ENCODE results near the gene PQBP1.

DNA sequence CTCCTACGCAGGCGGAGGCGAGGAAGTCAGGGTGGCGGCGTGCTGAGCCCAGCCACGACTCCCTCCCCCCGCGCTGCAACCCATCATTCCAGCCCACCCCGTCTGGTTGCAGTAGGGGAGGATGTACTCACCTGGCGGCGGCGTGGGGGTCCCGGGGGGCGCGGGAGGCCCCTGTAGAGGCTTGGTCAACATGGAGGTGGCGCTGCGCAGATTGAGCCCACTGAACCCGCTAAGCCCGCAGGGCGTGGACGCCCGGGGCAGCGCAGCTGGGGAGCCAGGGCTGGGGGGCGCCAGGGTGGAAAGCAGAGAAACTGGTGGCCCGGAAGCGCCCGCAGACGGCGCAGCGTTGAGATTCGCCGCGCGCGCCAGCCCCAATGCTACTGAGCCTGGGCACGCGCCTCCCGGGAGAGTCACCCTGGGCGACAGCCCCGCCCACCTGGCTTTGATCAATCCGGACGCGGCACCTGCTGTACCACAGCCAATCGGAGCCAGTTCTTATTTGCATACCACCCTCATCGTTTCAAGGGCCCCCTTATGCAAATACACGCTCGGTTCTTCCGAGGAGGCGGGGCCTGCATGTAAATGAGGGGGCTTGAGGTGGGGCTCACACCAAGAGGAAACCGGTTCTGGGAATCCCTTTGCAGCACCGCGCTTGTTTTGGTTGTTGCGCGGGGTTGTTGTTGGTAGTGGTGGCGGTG is 21.1 kb downstream of the PQBP1 start, which contains the start of gene PIM2:
- TF ChIP-seq, protein P1, sequence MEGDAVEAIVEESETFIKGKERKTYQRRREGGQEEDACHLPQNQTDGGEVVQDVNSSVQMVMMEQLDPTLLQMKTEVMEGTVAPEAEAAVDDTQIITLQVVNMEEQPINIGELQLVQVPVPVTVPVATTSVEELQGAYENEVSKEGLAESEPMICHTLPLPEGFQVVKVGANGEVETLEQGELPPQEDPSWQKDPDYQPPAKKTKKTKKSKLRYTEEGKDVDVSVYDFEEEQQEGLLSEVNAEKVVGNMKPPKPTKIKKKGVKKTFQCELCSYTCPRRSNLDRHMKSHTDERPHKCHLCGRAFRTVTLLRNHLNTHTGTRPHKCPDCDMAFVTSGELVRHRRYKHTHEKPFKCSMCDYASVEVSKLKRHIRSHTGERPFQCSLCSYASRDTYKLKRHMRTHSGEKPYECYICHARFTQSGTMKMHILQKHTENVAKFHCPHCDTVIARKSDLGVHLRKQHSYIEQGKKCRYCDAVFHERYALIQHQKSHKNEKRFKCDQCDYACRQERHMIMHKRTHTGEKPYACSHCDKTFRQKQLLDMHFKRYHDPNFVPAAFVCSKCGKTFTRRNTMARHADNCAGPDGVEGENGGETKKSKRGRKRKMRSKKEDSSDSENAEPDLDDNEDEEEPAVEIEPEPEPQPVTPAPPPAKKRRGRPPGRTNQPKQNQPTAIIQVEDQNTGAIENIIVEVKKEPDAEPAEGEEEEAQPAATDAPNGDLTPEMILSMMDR (conservative IDR thresholded peaks at IDR 0.05; ENCODE audit: low read length) = no peak
- no peak for TF ChIP-seq EZH2phosphoT487 (IDR thresholded peaks at IDR 0.05; ENCODE audit: borderline replicate concordance)

Measured in Loucy (cell line).